Measurements from ENCODE around the gene SUGCT.

DNA sequence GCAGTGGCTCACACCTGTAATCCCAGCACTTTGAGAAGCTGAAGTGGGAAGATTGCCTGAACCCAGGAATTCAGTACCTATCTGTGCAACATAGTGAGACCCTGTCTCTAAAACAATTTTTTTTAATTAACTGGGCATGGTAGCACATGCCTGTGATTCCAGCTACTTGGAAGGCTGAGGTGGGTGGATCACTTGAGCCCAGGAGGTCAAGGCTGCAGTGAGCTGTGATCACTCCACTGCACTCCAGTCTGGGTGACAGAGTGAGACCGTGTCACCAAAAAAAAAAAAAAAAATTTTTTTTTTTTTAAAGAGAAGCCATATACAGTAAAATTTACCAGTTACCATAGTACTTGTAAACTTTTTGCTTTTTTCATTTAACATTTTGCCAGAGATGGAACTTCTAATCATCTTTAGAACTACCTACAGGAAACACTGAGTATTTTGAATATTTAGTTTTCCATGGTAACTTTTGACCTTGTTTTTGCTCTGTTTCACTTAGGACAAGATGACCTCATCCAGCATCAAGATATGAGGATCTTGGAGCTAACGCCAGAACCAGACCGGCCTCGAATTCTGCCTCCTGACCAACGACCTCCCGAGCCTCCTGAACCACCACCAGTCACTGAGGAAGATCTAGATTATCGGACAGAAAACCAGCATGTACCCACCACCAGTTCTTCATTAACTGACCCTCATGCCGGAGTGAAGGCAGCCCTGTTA, 41.0 kb upstream of the SUGCT start:
- TF ChIP-seq, protein P1, sequence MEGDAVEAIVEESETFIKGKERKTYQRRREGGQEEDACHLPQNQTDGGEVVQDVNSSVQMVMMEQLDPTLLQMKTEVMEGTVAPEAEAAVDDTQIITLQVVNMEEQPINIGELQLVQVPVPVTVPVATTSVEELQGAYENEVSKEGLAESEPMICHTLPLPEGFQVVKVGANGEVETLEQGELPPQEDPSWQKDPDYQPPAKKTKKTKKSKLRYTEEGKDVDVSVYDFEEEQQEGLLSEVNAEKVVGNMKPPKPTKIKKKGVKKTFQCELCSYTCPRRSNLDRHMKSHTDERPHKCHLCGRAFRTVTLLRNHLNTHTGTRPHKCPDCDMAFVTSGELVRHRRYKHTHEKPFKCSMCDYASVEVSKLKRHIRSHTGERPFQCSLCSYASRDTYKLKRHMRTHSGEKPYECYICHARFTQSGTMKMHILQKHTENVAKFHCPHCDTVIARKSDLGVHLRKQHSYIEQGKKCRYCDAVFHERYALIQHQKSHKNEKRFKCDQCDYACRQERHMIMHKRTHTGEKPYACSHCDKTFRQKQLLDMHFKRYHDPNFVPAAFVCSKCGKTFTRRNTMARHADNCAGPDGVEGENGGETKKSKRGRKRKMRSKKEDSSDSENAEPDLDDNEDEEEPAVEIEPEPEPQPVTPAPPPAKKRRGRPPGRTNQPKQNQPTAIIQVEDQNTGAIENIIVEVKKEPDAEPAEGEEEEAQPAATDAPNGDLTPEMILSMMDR (IDR thresholded peaks at IDR 0.05): no peak
- TF ChIP-seq POLR2AphosphoS5 (IDR thresholded peaks at IDR 0.05): no peak
